GM21360 (cell line): Measurements from ENCODE around the gene TET1.
A peak's percentile ranks its signal among the peaks of the same experiment; 100 is the strongest.
"Not testable (repeated sequence)": the region's sequence is repeated elsewhere in the genome, so short reads cannot be mapped to it uniquely, and the experiment has no call there.

Experiments used
- ATAC-seq: cut with Tn5 transposase; IDR thresholded peaks from one replicate; pipeline ENCODE4 v1.9.1; 2021; ENCODE audit warnings: mild to moderate bottlenecking, moderate library complexity; ENCODE audit not compliant: unreplicated experiment

The TET1 gene

GRCh38 chr10:68562661-68563570 lies 2.8 kb downstream of the TET1 start:
- no peak for ATAC-seq

DNA sequence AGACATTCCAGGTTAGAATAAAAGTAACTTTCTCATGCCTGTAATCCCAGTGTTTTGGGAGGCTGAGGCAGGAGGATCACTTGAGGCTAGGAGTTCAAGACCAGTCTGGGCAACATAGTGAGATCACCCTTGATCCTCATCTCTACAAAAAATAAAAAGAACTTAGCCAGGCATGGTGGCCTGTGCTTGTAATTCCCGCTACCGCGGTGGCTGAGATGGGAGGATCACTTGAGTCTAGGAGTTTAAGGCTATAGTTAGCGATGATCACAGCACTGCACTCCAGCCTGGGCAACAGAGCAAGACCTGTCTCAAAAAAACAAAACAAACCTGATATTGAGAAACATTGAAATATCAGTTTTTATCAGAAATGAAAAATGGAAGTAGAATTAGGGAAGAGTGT lies 4.6 kb downstream of the TET1 start:
- ATAC-seq: no peak

GRCh38 chr10:68565658-68566057 lies 5.5 kb downstream of the TET1 start:
- ATAC-seq: no peak

- no peak for ATAC-seq
These were observed 6.2 kb downstream of the TET1 start for GRCh38 chr10:68566351-68566750.

DNA sequence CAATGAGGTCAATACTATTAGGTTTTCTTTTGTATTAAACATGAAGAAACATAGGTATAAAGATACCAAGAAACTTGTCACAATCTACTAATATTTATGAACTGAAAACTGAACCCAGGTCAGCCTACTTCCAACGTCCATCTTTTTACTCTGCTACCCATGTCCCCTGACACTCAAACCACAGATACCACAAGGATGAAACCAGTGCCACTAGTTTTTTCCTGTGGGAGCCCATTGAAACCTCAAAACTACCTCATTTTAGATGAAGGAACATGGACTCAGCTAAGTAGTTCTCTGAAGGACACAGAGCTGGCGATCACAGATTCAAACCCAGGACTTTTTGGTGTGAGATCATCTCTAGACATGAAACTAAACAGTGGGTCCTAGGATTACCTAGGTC lies 6.8 kb downstream of the TET1 start:
- ATAC-seq: no peak

DNA sequence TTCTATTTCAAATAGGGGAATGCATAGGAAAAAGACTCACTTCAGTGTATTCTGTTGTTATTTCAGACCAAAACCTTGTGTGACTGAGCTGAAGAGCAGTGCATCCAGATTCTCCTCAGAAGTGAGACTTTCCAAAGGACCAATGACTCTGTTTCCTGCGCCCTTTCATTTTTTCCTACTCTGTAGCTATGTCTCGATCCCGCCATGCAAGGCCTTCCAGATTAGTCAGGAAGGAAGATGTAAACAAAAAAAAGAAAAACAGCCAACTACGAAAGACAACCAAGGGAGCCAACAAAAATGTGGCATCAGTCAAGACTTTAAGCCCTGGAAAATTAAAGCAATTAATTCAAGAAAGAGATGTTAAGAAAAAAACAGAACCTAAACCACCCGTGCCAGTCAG lies 12.0 kb downstream of the TET1 start:
- ATAC-seq: no peak

DNA sequence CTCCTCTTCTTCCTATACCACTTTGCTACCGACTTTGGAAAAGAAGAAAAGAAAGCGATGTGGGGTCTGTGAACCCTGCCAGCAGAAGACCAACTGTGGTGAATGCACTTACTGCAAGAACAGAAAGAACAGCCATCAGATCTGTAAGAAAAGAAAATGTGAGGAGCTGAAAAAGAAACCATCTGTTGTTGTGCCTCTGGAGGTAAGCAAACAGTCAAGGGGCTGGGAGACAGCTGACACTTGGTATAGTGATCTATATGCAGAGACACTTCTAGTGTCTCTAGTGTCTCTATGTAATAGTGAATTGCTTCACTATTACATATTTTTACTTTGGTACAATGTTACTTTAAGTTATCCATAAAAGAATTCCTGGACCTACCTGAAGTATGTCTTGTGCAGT lies 13.9 kb downstream of the TET1 start:
- no peak for ATAC-seq

DNA sequence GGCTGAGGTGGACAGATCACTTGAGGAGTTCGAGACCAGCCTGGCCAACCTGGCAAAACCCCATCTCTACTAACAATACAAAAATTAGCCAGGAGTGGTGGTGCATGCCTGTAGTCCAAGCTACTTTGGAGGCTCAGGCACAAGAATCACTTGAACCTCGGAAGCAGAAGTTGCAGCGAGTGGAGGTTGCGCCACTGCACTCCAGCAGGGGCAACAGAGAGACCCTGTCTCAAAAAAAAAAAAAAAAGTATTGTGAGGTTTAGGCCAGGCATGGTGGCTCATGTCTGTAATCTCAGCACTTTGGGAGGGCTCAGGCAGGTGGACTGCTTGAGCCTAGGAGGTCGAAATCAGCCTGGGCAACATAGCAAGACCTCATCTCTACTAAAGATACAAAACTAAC lies 16.0 kb downstream of the TET1 start:
- no peak for ATAC-seq

- no peak for ATAC-seq
These were observed 18.8 kb downstream of the TET1 start for GRCh38 chr10:68578974-68579373.

DNA sequence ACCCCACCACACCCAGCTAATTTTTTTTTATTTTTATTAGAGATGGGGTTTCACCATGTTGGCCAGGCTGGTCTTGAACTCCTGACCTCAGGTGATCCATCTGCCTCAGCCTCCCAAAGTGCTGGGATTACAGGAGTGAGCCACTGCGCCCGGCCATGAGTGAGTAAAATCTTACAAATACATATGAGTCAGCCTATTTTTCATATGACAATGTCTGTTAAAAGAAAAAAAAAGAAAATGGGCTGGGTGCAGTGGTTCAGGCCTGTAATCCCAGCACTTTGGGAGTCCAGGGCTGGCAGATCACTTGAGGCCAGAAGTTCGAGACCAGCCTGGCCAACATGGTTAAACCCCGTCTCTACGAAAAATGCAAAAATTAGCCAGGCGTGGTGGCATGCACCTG lies 24.1 kb downstream of the TET1 start:
- not testable (repeated sequence) for ATAC-seq

- no peak for ATAC-seq
These were observed 26.6 kb downstream of the TET1 start for GRCh38 chr10:68586606-68587305.

GRCh38 chr10:68594405-68594804 lies 34.3 kb downstream of the TET1 start:
- ATAC-seq: no peak

- ATAC-seq: no peak
These were observed 35.4 kb downstream of the TET1 start for GRCh38 chr10:68595513-68595912.

DNA sequence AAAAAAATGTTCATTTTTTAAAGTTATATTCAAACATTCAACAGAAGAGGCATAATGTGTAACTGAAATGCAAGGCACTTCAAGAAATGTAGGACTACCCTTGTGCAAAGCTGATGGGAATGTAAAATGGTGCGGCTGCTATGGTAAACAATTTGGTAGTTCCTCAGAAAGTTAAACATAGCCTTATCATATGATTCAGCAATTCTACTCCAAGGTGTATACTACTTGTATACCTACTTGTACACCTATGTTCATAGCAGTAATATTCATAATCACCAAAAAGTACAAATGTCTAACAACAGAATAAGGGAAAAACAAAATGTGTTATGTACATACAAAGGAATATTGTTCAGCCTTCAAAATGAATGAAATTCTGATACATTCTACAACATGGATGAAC lies 37.3 kb downstream of the TET1 start:
- ATAC-seq: no peak

- ATAC-seq: no peak
These were observed 39.0 kb downstream of the TET1 start for GRCh38 chr10:68598978-68599770.

GRCh38 chr10:68599771-68600040 lies 39.6 kb downstream of the TET1 start:
- no peak for ATAC-seq

GRCh38 chr10:68600041-68600778 lies 40.1 kb downstream of the TET1 start:
- ATAC-seq: peak; percentile 75

DNA sequence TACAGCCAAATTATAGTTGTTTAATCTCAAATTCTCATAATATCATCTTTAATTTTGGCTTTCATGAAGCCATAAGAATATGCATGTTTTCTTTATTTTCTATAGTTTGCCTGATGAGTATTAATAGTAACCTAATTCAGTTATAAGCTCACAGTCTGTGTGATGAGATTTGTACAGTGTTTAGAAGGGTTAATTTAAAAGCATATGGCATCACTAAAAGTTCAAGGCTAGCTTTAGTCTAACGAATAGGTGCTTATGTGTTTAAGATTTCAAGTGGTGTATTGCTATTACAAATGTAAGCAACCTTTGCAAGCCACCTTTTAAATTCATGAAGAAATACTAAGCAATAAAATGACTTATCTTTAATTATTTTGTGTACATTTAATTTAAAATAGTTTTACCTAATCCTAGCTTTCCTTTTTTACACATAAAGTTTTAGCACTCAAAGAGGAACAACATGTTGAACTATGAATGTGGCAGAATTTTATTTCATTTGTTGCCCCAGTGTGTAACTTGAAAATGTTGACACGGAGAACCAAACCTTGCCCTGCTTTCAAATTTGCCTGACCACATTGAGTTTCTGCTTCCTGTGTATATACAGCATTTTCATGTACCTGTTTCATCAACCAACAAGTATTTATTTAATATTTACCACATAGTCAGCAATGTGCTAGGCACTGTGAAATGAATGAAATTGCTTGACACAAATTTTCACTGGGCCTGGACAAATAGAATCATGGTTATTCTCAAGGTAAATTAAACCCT lies 41.5 kb downstream of the TET1 start:
- ATAC-seq: no peak

DNA sequence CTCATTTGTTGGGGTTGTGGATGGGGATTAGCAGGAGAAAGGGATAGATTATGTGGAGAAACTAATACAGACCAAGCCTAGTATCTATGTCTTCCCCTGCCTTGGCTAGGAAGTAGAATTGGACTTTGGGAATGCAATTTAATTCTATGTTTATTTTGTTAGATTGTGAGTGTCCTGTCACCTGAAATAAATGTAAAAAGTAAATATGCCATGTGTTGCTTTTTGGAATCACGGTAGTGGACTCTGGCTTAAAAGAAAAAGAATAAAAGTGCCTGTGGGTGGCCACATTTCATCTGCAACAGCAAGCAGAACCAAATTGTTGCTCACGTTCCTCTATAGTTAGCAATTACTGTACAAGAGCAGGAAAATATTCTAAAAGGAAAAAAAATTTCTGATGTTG lies 42.3 kb downstream of the TET1 start:
- no peak for ATAC-seq

DNA sequence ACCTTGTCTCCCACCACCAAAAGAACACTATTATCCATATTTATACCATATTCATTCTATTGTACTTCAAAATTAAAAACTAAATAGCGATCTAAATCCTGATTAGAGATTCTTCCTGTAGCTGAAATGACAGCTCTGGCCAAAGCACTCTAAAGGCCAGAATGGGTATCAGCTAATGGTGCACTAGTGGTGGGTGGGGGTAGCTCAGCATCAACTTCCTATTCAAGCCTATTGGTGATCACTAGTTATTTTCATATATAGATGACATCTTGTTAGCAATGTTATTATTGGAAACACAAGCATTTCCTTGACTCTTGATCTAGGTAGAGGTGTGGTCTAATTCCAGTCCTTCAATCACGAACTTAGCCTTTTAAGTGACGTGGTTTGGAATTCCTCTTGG lies 43.6 kb downstream of the TET1 start:
- ATAC-seq: no peak
